GM19240 (cell line): Measurements from ENCODE around the gene MPV17L.
"Not testable (repeated sequence)": the region's sequence is repeated elsewhere in the genome, so short reads cannot be mapped to it uniquely, and the experiment has no call there.

Source experiments
- DNase-seq: peaks from one replicate; pipeline ENCODE4 v3.0.0; 2011; ENCODE audit warnings: low spot score; ENCODE audit not compliant: insufficient read length

The MPV17L gene

GRCh38 chr16:15395631-15396508, at the start of gene MPV17L:
MPV17L (plus strand) TSS chr16:15395754; CDS start chr16:15395898, 144 bp downstream.
- not testable (repeated sequence) for DNase-seq

- not testable (repeated sequence) for DNase-seq
Measured at GRCh38 chr16:15348721-15349120, 46.8 kb upstream of the MPV17L start.

GRCh38 chr16:15351251-15351650, 44.3 kb upstream of the MPV17L start:
- not testable (repeated sequence) for DNase-seq

- not testable (repeated sequence) for DNase-seq
Measured at GRCh38 chr16:15351745-15352144, 43.8 kb upstream of the MPV17L start.

- DNase-seq, result not testable (repeated sequence)
Measured at GRCh38 chr16:15352852-15353251, 42.7 kb upstream of the MPV17L start.

GRCh38 chr16:15354846-15355245, 40.7 kb upstream of the MPV17L start:
- not testable (repeated sequence) for DNase-seq

- not testable (repeated sequence) for DNase-seq
Measured at GRCh38 chr16:15357495-15357894, 38.1 kb upstream of the MPV17L start.

- not testable (repeated sequence) for DNase-seq
Measured at GRCh38 chr16:15378194-15378593, 17.4 kb upstream of the MPV17L start, which contains the start of gene NPIPA5. NPIPA5 (minus strand) TSS chr16:15378294; CDS start chr16:15378294, 0 bp downstream.

GRCh38 chr16:15382810-15383209, 12.7 kb upstream of the MPV17L start:
- not testable (repeated sequence) for DNase-seq

- DNase-seq, result not testable (repeated sequence)
Measured at GRCh38 chr16:15388060-15388459, 7.5 kb upstream of the MPV17L start.

- DNase-seq, result not testable (repeated sequence)
Measured at GRCh38 chr16:15389916-15390315, 5.6 kb upstream of the MPV17L start.

GRCh38 chr16:15393025-15393424, 2.5 kb upstream of the MPV17L start:
- DNase-seq, result not testable (repeated sequence)

- not testable (repeated sequence) for DNase-seq
Measured at GRCh38 chr16:15396509-15396829, 915 bp downstream of the MPV17L start.

- no peak for DNase-seq
Measured at GRCh38 chr16:15396948-15397594, 1.5 kb downstream of the MPV17L start.

GRCh38 chr16:15398618-15399316, 3.2 kb downstream of the MPV17L start:
- no peak for DNase-seq

- DNase-seq, result no peak
Measured at GRCh38 chr16:15399317-15399716, 3.8 kb downstream of the MPV17L start.

GRCh38 chr16:15400314-15400713, 4.8 kb downstream of the MPV17L start:
- DNase-seq, result not testable (repeated sequence)

- DNase-seq, result no peak
Measured at GRCh38 chr16:15401972-15402371, 6.4 kb downstream of the MPV17L start.

- no peak for DNase-seq
Measured at GRCh38 chr16:15403392-15403995, 7.9 kb downstream of the MPV17L start.

GRCh38 chr16:15404091-15404490, 8.5 kb downstream of the MPV17L start:
- DNase-seq, result not testable (repeated sequence)

GRCh38 chr16:15404792-15405191, 9.2 kb downstream of the MPV17L start:
- DNase-seq, result no peak
